ENCODE measurements around the gene IL18.
"Not testable (repeated sequence)": the region's sequence is repeated elsewhere in the genome, so short reads cannot be mapped to it uniquely, and the experiment has no call there.

Gene IL18

GRCh38 chr11:112172362-112172994, 8.6 kb upstream of the IL18 start:
- in situ Hi-C loops (cut with MboI; ENCODE audit: low sequenced_read_pairs), result no loop called here

GRCh38 chr11:112167145-112167544, 3.3 kb upstream of the IL18 start, which contains the start of gene TEX12:
TEX12 (plus strand) TSS chr11:112167372; CDS start chr11:112169269, 1,897 bp downstream.
- in situ Hi-C loops (cut with MboI; ENCODE audit: low sequenced_read_pairs), result no loop called here

GRCh38 chr11:112166562-112166961, 2.7 kb upstream of the IL18 start:
- in situ Hi-C loops (cut with MboI; ENCODE audit: low sequenced_read_pairs), result no loop called here

GRCh38 chr11:112165049-112165448, 1.2 kb upstream of the IL18 start:
- in situ Hi-C loops (cut with MboI; ENCODE audit: low sequenced_read_pairs), result no loop called here

GRCh38 chr11:112162761-112163546, 940 bp downstream of the IL18 start:
- in situ Hi-C loops (cut with MboI; ENCODE audit: low sequenced_read_pairs), result no loop called here

- in situ Hi-C loops (cut with MboI; ENCODE audit: low sequenced_read_pairs), result not testable (repeated sequence)
These were observed 1.7 kb downstream of the IL18 start for GRCh38 chr11:112162200-112162599.

- in situ Hi-C loops (cut with MboI; ENCODE audit: low sequenced_read_pairs), result no loop called here
These were observed 2.9 kb downstream of the IL18 start for GRCh38 chr11:112161012-112161411.

GRCh38 chr11:112160091-112160848, 3.6 kb downstream of the IL18 start:
- in situ Hi-C loops (cut with MboI; ENCODE audit: low sequenced_read_pairs), result no loop called here

- in situ Hi-C loops (cut with MboI; ENCODE audit: low sequenced_read_pairs), result no loop called here
These were observed 4.5 kb downstream of the IL18 start for GRCh38 chr11:112159098-112160065.

GRCh38 chr11:112156956-112157766, 6.7 kb downstream of the IL18 start:
- in situ Hi-C loops (cut with MboI; ENCODE audit: low sequenced_read_pairs), result no loop called here

- in situ Hi-C loops (cut with MboI; ENCODE audit: low sequenced_read_pairs), result no loop called here
These were observed 7.5 kb downstream of the IL18 start for GRCh38 chr11:112156153-112156955.

GRCh38 chr11:112150517-112150916, 13.4 kb downstream of the IL18 start:
- in situ Hi-C loops (cut with MboI; ENCODE audit: low sequenced_read_pairs), result no loop called here

- in situ Hi-C loops (cut with MboI; ENCODE audit: low sequenced_read_pairs), result no loop called here
These were observed 20.3 kb downstream of the IL18 start for GRCh38 chr11:112143597-112143996.

GRCh38 chr11:112134473-112134872, 29.4 kb downstream of the IL18 start:
- in situ Hi-C loops (cut with MboI; ENCODE audit: low sequenced_read_pairs), result no loop called here

GRCh38 chr11:112132737-112133136, 31.2 kb downstream of the IL18 start:
- in situ Hi-C loops (cut with MboI; ENCODE audit: low sequenced_read_pairs), result no loop called here

GRCh38 chr11:112129656-112130055, 34.2 kb downstream of the IL18 start:
- in situ Hi-C loops (cut with MboI; ENCODE audit: low sequenced_read_pairs), result no loop called here

- in situ Hi-C loops (cut with MboI; ENCODE audit: low sequenced_read_pairs), result no loop called here
These were observed 35.3 kb downstream of the IL18 start for GRCh38 chr11:112128483-112129121.

GRCh38 chr11:112127056-112127455, 36.8 kb downstream of the IL18 start:
- in situ Hi-C loops (cut with MboI; ENCODE audit: low sequenced_read_pairs), result no loop called here

Measured in HL-60/S4 treated with phorbol 12-myristate 13-acetate at 8.2 ng/mL for 4 days and 3 days (cell line).